Measurements from ENCODE around the gene RXFP2.

RXFP2 gene

DNA sequence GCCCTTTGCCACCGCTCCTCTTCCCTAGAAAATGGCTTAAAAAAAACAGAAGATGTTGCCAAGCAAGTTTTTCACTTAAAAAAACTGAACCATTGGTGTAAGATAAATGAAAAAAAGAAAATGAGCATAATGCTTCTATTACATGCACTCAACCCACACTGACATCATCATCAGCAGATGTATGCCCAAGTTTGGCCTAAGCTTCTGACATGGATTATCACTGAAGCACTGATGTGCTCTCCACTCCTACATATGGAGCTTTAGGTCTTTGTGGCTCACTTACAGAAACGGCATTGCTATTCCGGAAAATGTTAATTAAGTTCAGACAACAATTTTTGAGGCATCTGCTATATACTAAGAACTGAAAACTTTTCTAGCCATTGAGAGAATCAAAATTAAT lies 8.0 kb downstream of the RXFP2 start:
- TF ChIP-seq, protein P1, sequence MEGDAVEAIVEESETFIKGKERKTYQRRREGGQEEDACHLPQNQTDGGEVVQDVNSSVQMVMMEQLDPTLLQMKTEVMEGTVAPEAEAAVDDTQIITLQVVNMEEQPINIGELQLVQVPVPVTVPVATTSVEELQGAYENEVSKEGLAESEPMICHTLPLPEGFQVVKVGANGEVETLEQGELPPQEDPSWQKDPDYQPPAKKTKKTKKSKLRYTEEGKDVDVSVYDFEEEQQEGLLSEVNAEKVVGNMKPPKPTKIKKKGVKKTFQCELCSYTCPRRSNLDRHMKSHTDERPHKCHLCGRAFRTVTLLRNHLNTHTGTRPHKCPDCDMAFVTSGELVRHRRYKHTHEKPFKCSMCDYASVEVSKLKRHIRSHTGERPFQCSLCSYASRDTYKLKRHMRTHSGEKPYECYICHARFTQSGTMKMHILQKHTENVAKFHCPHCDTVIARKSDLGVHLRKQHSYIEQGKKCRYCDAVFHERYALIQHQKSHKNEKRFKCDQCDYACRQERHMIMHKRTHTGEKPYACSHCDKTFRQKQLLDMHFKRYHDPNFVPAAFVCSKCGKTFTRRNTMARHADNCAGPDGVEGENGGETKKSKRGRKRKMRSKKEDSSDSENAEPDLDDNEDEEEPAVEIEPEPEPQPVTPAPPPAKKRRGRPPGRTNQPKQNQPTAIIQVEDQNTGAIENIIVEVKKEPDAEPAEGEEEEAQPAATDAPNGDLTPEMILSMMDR (IDR thresholded peaks at IDR 0.05; ENCODE audit: low read depth, low read length, missing control alignments): no peak
- no peak overlapping the region for H3K4me3 ChIP-seq (ENCODE audit: low read depth, low read length)
- DNase-seq (ENCODE audit: low read depth): no peak

GRCh38 chr13:31747966-31748365 lies 8.6 kb downstream of the RXFP2 start:
- no peak for DNase-seq (ENCODE audit: low read depth)
- no peak overlapping the region for H3K4me3 ChIP-seq (ENCODE audit: low read depth, low read length)
- TF ChIP-seq, protein P1 (IDR thresholded peaks at IDR 0.05; ENCODE audit: low read depth, low read length, missing control alignments): no peak

DNA sequence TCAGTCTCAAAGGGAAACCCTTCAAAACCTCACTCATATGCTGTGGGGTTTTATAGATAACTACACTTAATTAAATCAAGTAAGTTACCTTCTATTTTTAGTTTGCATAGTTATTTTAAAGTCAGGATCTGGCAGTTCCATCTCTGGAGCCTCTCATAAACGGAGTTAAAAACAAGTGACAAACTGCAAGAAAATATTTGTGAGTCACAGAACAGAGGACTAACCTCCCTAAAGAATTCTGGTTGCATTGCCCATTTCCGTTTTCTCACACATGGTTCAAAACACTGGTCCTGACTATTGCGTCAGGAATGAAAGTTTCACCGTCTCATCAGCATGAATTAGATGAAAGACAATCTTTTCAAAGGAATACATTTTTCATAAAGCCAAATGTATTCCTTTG lies 10.6 kb downstream of the RXFP2 start:
- TF ChIP-seq, protein P1 (IDR thresholded peaks at IDR 0.05; ENCODE audit: low read depth, low read length, missing control alignments): no peak
- no peak overlapping the region for H3K4me3 ChIP-seq (ENCODE audit: low read depth, low read length)
- no peak for DNase-seq (ENCODE audit: low read depth)

- TF ChIP-seq, protein P1 (IDR thresholded peaks at IDR 0.05; ENCODE audit: low read depth, low read length, missing control alignments): no peak
- DNase-seq (ENCODE audit: low read depth): no peak
- no peak overlapping the region for H3K4me3 ChIP-seq (ENCODE audit: low read depth, low read length)
These were observed 15.9 kb downstream of the RXFP2 start for GRCh38 chr13:31755211-31755610.

DNA sequence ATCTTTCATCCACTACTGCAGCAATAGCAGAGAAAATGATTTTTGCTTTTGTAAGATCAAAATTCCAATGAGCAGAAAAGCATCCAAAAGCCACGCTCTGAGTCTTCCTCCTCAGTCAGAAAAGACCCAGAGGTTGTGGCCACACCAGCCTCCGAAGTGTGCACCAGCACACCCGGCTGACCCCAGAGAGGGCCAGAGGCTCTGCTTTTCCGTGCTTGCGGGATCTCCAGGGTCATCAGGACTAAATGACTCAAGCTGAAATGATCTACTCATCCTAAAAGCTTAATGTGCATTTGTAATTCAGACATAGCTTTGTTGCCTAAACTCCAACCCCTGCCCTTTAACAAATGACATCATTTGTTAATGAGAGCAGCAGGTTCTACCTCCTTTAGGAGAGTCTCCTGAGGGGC lies 16.5 kb downstream of the RXFP2 start:
- no peak overlapping the region for H3K4me3 ChIP-seq (ENCODE audit: low read depth, low read length)
- DNase-seq (ENCODE audit: low read depth): no peak
- TF ChIP-seq, protein P1 (IDR thresholded peaks at IDR 0.05; ENCODE audit: low read depth, low read length, missing control alignments): no peak

DNA sequence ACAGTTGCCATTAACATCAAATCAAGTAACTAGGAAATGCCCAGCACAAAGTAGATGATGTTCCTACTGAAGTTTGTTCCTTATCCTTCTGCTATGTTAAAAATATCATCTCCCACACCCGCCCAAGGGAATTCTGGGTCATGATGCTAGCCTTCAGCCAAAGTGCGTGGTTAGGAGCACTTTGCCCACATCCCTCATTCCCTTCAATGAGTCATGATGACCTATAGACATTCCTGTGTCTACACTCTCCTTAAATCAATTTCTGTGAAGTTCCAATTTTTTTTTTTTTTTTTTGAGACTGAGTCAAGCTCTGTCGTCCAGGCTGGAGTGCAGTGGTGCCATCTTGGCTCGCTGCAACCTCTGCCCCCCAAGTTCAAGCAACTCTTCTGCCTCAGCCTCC lies 17.0 kb downstream of the RXFP2 start:
- no peak overlapping the region for H3K4me3 ChIP-seq (ENCODE audit: low read depth, low read length)
- DNase-seq (ENCODE audit: low read depth): no peak
- TF ChIP-seq, protein P1 (IDR thresholded peaks at IDR 0.05; ENCODE audit: low read depth, low read length, missing control alignments): no peak

GRCh38 chr13:31761951-31762350 lies 22.6 kb downstream of the RXFP2 start:
- DNase-seq (ENCODE audit: low read depth): no peak
- H3K4me3 ChIP-seq (ENCODE audit: low read depth, low read length): no peak overlapping the region
- TF ChIP-seq, protein P1 (IDR thresholded peaks at IDR 0.05; ENCODE audit: low read depth, low read length, missing control alignments): no peak

Measured in GM12864 (cell line).